Right ventricle myocardium inferior (tissue), 1 donor: ENCODE data around the gene MTCL3.

ENCODE experiments used
- ATAC-seq: fragments of 200-7000 bp; cut with Tn5 transposase; one replicate; pipeline ENCODE4 v1.9.1; 2020; ENCODE audit warnings: mild to moderate bottlenecking, moderate library complexity
- DNase-seq: peaks from one replicate; pipeline ENCODE4 v3.0.0; 2021; ENCODE audit errors: missing footprints
- intact Hi-C: fragments of 100-400 bp; cut with DNase I; formaldehyde crosslinking; loops from one replicate; pipeline ENCODE4 v1.11.0; 2022
- donor health status: DM: no; HTN: yes; CAD: no; lungs with severe emphysema.

MTCL3 gene

DNA sequence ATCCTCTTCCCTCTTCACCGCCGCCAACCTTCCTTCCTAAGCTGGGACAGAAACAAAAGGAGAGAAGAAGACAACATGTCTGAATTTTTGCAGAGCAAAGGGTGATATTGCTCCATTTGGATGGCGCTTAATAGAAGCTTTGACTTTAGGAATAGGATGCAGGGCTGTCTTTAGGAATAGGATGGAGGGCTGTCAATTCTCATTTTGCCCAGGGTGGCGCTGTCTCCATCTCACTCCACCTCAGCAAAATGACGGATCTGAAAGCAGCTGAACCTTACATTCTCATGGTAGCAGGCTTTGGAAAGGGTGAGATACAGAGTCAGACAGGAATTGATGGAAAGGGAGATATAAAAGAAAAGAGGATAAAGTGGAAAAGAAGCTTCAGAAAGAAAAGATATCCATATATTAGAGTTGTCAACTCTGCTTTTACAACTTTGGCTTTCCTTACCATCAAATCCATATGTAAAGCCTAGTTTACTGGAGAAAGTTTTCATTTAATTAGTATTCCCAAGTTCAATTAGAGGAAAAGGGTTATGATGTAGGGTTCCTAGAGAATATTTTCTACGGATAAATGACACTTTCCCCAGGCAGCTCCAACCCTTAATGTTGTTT is 2.4 kb downstream of the MTCL3 start:
- intact Hi-C loops, result no loop called here
- peak; percentile 56 for ATAC-seq
- no peak for DNase-seq

- peak; percentile 86 for ATAC-seq
- peak; percentile 81 for DNase-seq
- intact Hi-C loops, result no loop called here
Observed at GRCh38 chr6:127515794-127516661, 3.1 kb downstream of the MTCL3 start.

DNA sequence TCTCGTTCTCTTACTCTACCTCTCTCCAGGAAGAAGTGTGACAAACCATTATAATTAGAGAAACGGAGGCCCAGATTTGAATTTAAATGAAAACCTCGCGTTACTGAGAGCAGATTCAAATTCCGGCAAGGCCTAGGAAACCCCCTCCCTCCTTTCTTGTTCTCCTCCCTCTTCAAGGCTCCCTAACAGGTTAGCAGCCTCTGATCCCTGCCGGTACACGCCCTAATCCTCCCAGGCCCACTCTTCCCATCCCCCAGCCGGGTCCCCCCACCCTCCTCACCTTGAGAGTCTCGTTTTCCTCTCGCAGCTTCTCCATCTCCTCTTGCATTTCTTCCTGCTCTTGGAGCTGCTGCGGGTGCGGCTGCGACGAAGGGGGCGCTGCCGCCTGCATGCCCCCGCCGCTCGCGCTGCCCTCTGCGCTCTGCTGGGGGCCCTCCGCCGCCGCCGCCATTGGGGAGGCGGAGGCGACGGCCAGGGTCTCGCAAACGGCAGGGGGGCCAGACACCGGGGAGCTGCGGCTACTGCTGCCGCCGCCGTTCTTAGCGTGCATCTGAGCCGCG is 3.8 kb downstream of the MTCL3 start:
- DNase-seq (no peak), ATAC-seq (no peak)
- intact Hi-C loops, result no loop called here

DNA sequence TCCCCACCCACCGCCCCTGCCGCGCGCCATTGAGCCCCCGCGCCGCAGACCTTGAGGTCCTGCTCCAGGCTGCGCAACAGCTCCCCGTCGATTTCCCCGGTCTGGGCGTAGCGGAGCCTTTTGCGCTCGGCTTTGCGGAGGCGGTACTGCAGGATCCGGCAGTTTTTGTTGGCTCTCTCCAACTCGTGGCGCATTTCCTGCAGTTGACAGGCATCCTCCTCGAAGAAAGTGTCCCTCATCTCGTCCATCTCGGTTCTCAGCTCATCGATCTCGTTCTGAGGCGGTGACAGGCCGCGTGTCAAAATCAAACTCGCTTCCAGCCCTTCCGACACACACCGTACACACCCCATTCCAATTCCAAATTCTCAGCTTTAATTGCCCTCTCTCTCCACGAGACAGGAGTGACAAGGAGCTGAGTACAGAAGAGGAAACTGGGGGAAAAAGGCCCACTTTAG is 4.3 kb downstream of the MTCL3 start:
- ATAC-seq, result no peak
- DNase-seq, result peak; percentile 70
- intact Hi-C loops, result no loop called here

DNA sequence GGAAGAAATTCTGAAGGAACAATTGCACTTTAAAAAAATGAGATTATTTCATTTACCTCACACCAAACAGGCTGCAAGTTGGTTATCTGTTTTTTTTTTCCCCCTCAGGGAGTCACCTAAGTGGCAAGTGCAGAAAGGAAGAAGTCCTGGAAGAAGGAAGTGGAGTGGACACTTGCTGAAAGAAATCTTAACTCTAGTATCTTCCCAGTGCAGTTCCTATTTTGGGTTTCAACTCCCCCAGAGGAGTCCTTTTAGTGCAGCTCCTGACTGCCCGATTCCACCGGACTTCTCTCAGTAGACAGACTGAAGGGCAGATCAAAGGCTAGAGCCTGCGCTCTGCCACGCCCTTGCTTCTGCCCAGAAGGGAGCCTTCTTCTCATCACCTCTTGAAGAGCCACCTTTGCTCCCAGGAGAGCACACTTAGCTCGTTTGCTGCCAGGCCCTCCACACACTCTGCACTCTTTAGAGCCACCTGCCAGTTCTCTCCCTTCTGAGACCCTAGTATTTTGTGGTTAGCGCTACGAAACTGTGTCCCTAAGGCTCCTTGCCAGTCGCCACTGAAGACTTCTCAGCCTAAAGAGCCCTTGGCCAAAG is 4.9 kb downstream of the MTCL3 start:
- DNase-seq (no peak), ATAC-seq (no peak)
- intact Hi-C loops, result no loop called here

- intact Hi-C loops, result no loop called here
- DNase-seq (no peak), ATAC-seq (no peak)
Observed at GRCh38 chr6:127513425-127513824, 5.7 kb downstream of the MTCL3 start.

DNA sequence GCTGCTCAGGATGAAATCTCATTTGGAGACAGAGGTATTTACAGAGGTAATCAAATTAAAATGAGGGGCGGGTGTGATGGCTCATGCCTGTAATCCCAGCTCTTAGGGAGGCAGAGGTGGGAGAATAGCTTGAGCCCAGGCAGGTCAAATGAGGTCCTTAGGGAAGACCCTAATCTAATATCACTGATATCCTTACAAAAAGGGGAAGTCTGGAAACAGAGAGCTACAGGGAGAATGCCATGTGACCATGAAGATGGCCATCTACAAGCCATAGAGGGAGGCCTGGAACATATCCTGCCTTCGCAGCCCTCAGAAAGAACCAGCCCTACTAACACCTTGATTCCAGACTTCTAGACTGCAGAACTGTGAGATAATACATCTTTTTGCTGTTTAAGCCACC is 8.3 kb downstream of the MTCL3 start:
- no peak for ATAC-seq
- intact Hi-C loops, result no loop called here
- no peak for DNase-seq

DNA sequence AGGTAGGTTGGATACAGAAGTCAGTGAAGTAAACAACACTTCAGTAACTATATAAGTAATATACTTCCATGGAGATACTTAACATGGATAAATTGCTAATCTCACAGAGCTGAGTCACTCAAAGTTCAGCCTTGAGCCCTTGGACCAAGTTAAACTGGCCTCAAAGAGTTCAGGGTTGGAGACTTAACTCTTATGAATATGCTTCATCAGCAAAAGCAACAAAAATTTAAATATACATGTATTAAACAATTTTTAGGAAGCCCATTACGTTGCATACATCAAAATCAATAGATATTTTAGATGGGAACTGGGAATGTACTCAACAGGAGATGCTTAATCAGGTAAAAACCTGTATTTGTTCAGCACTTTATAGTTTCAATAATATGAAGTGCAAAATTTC is 12.2 kb downstream of the MTCL3 start:
- ATAC-seq (no peak), DNase-seq (no peak)
- intact Hi-C loops, result no loop called here

DNA sequence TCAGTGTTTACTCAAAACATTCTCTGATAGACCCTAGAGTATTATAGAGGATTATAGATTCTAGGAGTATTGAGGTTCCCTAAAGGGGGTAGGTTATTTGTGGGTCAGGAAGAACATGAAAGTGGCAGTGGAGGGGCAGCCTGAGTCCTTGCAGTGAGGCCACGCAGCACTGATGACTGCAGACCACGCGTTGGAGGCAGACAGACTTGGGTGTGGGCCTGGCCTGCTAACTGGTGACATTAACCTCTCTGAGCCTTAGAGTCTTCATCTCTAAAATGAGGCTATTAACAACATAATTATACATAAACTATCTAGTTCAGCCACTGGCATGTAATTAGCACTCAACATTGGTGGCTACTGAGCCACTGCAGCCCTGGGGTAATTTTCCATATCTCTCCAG is 16.1 kb downstream of the MTCL3 start:
- intact Hi-C loops, result no loop called here
- ATAC-seq (no peak), DNase-seq (no peak)

- DNase-seq (no peak), ATAC-seq (no peak)
- intact Hi-C loops, result no loop called here
Observed at GRCh38 chr6:127497410-127497809, 21.7 kb downstream of the MTCL3 start.

DNA sequence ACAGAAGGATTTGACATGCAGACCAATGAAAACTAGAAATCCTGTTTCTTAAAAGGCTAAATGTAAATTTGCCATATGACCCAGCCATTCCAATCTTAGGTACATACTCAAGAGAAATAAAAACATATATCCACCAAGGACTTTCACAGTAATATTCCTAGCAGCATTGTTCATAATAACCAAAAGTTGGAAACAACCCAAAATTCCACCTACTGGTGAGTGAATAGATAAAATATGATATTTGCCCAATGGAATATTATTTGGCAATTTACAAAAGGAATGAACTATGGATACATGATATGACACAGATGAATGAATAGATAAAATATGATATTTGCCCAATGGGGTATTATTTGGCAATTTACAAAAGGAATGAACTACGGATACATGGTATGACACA is 22.7 kb downstream of the MTCL3 start:
- intact Hi-C loops, result no loop called here
- ATAC-seq (no peak), DNase-seq (no peak)

GRCh38 chr6:127494240-127494767 is 24.8 kb downstream of the MTCL3 start:
- intact Hi-C loops, result no loop called here
- no peak for DNase-seq
- no peak for ATAC-seq

- no peak for DNase-seq
- no peak for ATAC-seq
- intact Hi-C loops, result no loop called here
Observed at GRCh38 chr6:127489248-127489647, 29.9 kb downstream of the MTCL3 start.

DNA sequence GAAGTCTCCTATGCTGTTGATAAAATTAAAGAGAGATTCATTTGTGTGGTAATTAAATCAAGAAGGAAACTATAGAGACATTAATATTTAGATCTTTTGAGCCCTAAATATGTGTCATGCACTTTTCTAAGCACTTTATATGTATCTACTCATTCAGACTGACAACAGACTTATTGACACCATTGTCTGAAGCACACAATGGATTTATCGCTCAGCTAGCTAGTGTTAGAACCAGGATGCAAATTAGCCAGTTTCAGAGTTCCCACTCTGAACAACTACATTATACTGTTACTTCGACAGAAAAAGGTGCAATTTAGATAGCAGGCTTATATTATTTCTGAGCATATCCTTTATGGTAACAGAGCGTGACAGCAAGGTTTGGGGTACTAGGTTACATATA is 32.2 kb downstream of the MTCL3 start:
- ATAC-seq, result no peak
- intact Hi-C loops, result no loop called here
- DNase-seq, result no peak

DNA sequence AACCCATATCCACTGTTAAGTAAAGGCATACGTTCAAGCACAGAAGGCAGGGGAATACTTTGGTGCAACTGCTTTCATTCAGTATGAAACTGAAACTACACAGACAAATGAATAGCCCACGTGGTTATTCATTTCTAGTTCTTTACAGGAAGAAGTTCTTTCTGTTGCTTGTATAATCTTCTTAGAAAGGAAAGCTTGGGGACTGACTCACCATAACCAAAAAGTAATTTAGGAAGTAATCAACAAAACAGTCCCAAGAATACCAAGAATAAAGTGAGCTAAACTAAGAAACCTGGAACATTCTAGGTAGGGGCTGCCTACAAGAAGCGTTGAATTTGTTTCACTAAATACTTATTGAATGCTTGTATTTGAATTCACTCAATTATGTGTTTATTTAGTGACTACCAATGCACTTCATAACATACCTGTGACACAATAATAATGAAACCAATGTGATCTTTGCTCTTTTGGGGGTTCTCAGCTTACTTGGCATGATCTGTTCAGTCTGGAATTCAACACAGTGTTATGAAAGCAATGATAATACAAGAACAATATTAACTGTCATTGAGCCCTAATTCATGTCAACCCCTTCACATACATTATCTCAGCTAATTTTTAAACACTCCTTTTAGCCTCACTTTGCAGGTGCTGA is 34.8 kb downstream of the MTCL3 start:
- intact Hi-C loops, result no loop called here
- DNase-seq (no peak), ATAC-seq (no peak)

- no peak for DNase-seq
- intact Hi-C loops, result no loop called here
- no peak for ATAC-seq
Observed at GRCh38 chr6:127483399-127484055, 35.6 kb downstream of the MTCL3 start.

- DNase-seq (no peak), ATAC-seq (no peak)
- intact Hi-C loops, result no loop called here
Observed at GRCh38 chr6:127482325-127482724, 36.8 kb downstream of the MTCL3 start.

DNA sequence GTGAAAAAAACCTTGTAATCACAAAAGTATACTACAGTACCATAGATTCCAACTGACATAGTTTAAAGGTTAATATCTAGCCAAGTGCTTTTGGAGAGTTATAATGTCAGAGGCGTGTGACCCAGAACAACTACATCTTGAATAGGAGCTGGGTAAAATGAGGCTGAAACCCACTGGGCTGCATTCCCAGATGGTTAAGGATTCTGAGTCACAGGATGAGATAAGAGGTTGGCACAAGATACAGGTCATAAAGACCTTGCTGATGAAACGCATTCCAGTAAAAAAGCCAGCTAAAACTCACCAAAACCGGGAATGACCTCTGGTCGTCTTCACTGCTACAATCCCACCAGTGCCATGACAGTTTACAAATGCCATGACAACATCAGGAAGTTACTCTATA is 37.5 kb downstream of the MTCL3 start:
- DNase-seq, result no peak
- no peak for ATAC-seq
- intact Hi-C loops, result no loop called here

DNA sequence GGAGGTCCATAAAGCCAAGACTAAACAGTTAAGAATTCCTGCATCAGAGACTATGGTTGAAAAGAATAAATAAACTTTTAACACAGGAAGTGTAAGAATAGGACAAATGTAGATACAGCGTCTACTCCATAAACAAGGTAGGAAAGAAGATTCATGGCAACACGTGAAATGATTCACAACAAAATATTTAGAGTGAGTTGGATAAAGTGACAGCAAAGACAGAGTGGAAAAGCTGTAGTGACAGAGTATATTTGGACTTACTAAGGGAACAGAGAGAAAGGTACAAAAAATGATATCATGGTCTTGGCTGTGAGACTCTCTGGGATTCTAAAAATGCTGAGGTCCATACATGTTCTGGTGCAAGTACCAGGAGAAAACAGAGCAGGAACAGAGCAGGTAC is 38.0 kb downstream of the MTCL3 start:
- no peak for DNase-seq
- intact Hi-C loops, result no loop called here
- no peak for ATAC-seq
